ENCODE data around the gene CFLAR. TPM values are rescaled to one million over a fixed set of nuclear protein-coding genes. Genes with fewer than 3 reads are reported as not detected.

The CFLAR gene
- total and polyA plus RNA-seq, 2 of the 4 experiments (the other 2 are of a cell fraction) = 29.2 to 59.9 TPM

GRCh38 chr2:201204655-201205514 is 88.9 kb downstream of the CFLAR start:
- H3K9me3 ChIP-seq (ENCODE audit: control insufficient read depth, insufficient read depth, low read length) = no peaks in the 10 kb centered on the region
- dilution Hi-C loops (cut with HindIII; ENCODE audit: low sequenced_read_pairs, unreplicated experiment) = no loop called here
- no peak overlapping the region for H2AK5ac ChIP-seq (ENCODE audit: low read depth, low read length)
- H2AK9ac ChIP-seq (replicated peaks; ENCODE audit: low read depth, low read length, poor library complexity) = no peak overlapping the region
- H2BK5ac ChIP-seq (ENCODE audit: low read depth, low read length, poor library complexity, severe bottlenecking) = no peak overlapping the region
- H4K5ac ChIP-seq (ENCODE audit: low read depth, low read length) = no peak overlapping the region
- H3K9ac ChIP-seq (ENCODE audit: low read depth, low read length) = no peak overlapping the region
- no peak overlapping the region for H3K4ac ChIP-seq (ENCODE audit: low read depth, low read length)
- H4K20me1 ChIP-seq (ENCODE audit: insufficient read depth, low read length) = no peaks in the 10 kb centered on the region
- in situ Hi-C loops (cut with MboI; ENCODE audit: low sequenced_read_pairs) = no loop called here
- H3K56ac ChIP-seq (ENCODE audit: extremely low read depth, insufficient read depth, low read length) = no peak overlapping the region
- no peak overlapping the region for H2BK20ac ChIP-seq (ENCODE audit: low read depth, low read length)
- no peak overlapping the region for H2BK15ac ChIP-seq (ENCODE audit: low read depth, low read length)
- no peaks in the 10 kb centered on the region; the same call in 1 of the 2 replicates for H3K27me3 ChIP-seq (ENCODE audit: control insufficient read depth, insufficient read depth, low read length)
- ChIA-PET POLR2A (ENCODE audit: unreplicated experiment) (no interaction called here), CTCF (interaction anchor here (1.0 kb wide), 1 partner anchor 27 kb away, joined by 3 read pairs; no protein-coding TSS in a partner anchor)
- WGBS, 2 experiments (ENCODE audit: extremely low coverage in 2 of 2, insufficient read length in 1 of 2) = 67% methylated on average over 2 of the region's 9 CpGs; no CpG with 5 or more reads in 1 of the 2 experiments
- intact Hi-C loops (cut with micrococcal nuclease) = no loop called here
- no peaks in the 10 kb centered on the region for H3K36me3 ChIP-seq (ENCODE audit: control insufficient read depth, insufficient read depth, low read length)
- no peak overlapping the region for H2AFZ ChIP-seq (replicated peaks; ENCODE audit: low read length, poor library complexity)
- H3K23ac ChIP-seq (ENCODE audit: low read depth, low read length) = no peak overlapping the region
- H3K9me1 ChIP-seq (ENCODE audit: insufficient read depth, low read length) = no peaks in the 10 kb centered on the region
- H2BK120ac ChIP-seq (ENCODE audit: low read depth, low read length) = no peak overlapping the region
- no peak overlapping the region for H4K91ac ChIP-seq (ENCODE audit: insufficient read depth, low read depth, low read length)
- H3K4me2 ChIP-seq (ENCODE audit: low read depth, low read length) = no peak overlapping the region
- ATAC-seq (ENCODE audit: low read depth) (no peak), DNase-seq (no peak)
- H3K18ac ChIP-seq (ENCODE audit: low read depth, low read length) = no peak overlapping the region
- H3K14ac ChIP-seq (replicated peaks; ENCODE audit: low read depth, low read length) = no peak overlapping the region
- no TSS peak for BruUV-seq (replicated peaks)
- H3K4me1 ChIP-seq (ENCODE audit: control insufficient read depth, insufficient read depth, low read length) = no peaks in the 10 kb centered on the region
- no peak for TF ChIP-seq CEBPB (IDR thresholded peaks at IDR 0.05; ENCODE audit: low read depth, low read length)
- no peak for TF ChIP-seq MXI1 (IDR thresholded peaks at IDR 0.05; ENCODE audit: borderline replicate concordance, low read depth, low read length)
- TF ChIP-seq USF2 (IDR thresholded peaks at IDR 0.05; ENCODE audit: low read depth, low read length) = no peak
- no peak for TF ChIP-seq RFX5 (IDR thresholded peaks at IDR 0.05; ENCODE audit: low read depth, low read length)
- TF ChIP-seq FOS (IDR thresholded peaks at IDR 0.05; ENCODE audit: low read depth, low read length) = no peak
- no peak for TF ChIP-seq RCOR1 (IDR thresholded peaks at IDR 0.05; ENCODE audit: insufficient replicate concordance, low read length)
- TF ChIP-seq SMC3 (IDR thresholded peaks at IDR 0.05; ENCODE audit: low read depth, low read length) = no peak
- no peak for TF ChIP-seq CHD1 (IDR thresholded peaks at IDR 0.05; ENCODE audit: low read depth, low read length)
- H3K4me3 ChIP-seq (ENCODE audit: insufficient read depth, low read depth, low read length) = no peak overlapping the region
- no peaks in the 10 kb centered on the region for H3K79me1 ChIP-seq (ENCODE audit: low read depth in 1 of 2, low read length in 2 of 2)
- H3K27ac ChIP-seq (ENCODE audit: insufficient read depth, low read length) = no peak overlapping the region
- H4K8ac ChIP-seq (ENCODE audit: low read depth in 2 of 2, low read length in 2 of 2) = no peak overlapping the region

Data from IMR-90 (cell line).